T-cell (primary cell): ENCODE results near the gene OR2F2. TPM values are rescaled to one million over a fixed set of nuclear protein-coding genes. Genes with fewer than 3 reads are reported as not detected.

Source experiments
- ATAC-seq, 4 experiments: fragments of 200-7000 bp in 3 of 4; fragments of 150-1000 bp in 1 of 4; cut with Tn5 transposase; replicated peaks in 1 of 4; 1 replicate in 3 of 4; 2 replicates in 1 of 4; pipeline ENCODE4 v1.10.0; 2021; ENCODE audit warnings: moderate library complexity in 3 of 4, mild to moderate bottlenecking in 2 of 4, moderate number of reproducible peaks in 1 of 4
- CTCF ChIA-PET, 2 donors: fragments of 300-600 bp; sonication (Branson Sonifier 250); formaldehyde crosslinking; loops; one replicate each; lab custom pipeline; 2022; ENCODE audit warnings: antibody characterized with exemption in 2 of 2; lab: Charles Lee
- POLR2A ChIA-PET, 2 donors: fragments of 300-600 bp; sonication (Branson Sonifier 250); formaldehyde crosslinking; loops; one replicate each; lab custom pipeline; 2022; ENCODE audit warnings: antibody characterized with exemption in 2 of 2; lab: Charles Lee
- DNase-seq, 35 experiments: peaks; one replicate each; pipeline versions ENCODE4 v3.0.0 to v3.0.0-alpha.2; 2013 to 2023
- H3K27ac ChIP-seq: one replicate; pipeline ENCODE4 v1.5.1; 2013; ENCODE audit warnings: low read length
- H3K27me3 ChIP-seq, 2 experiments: replicated peaks in 1 of 2; 1 replicate in 1 of 2; 2 replicates in 1 of 2; pipeline versions ENCODE4 v1.6.1 to v1.7.0; 2013; ENCODE audit warnings: low read length in 1 of 2, mixed read lengths in 1 of 2; ENCODE audit not compliant: control insufficient read depth in 2 of 2, insufficient read depth in 2 of 2; ENCODE audit errors: extremely low read depth in 1 of 2
- H3K36me3 ChIP-seq, 2 donors: 1 replicate in 1 of 2; 2 replicates in 1 of 2; pipeline versions ENCODE4 v1.6.1 to v1.7.0; 2013; ENCODE audit warnings: low read length in 1 of 2; ENCODE audit not compliant: control insufficient read depth in 2 of 2, insufficient read depth in 1 of 2; ENCODE audit errors: extremely low read depth in 1 of 2
- H3K4me1 ChIP-seq, 2 experiments: 1 replicate in 1 of 2; 2 replicates in 1 of 2; pipeline versions ENCODE4 v1.6.1 to v1.7.0; 2013; ENCODE audit warnings: low read length in 2 of 2, mixed read lengths in 1 of 2; ENCODE audit not compliant: insufficient read depth in 2 of 2, control insufficient read depth in 1 of 2; ENCODE audit errors: extremely low read depth in 1 of 2
- H3K4me3 ChIP-seq, 2 donors: 1 replicate in 1 of 2; 2 replicates in 1 of 2; pipeline versions ENCODE4 v1.5.1 to v1.7.0; 2013; ENCODE audit warnings: mild to moderate bottlenecking in 2 of 2, low read length in 1 of 2, moderate library complexity in 1 of 2; ENCODE audit not compliant: control insufficient read depth in 1 of 2; ENCODE audit errors: extremely low read depth in 1 of 2
- H3K9me3 ChIP-seq: 2 replicates; pipeline ENCODE4 v1.7.0; 2013
- H3K27ac Mint-ChIP-seq, 2 donors: one replicate each; pipeline ENCODE4 v1.8.0; 2020 to 2021; ENCODE audit warnings: mild to moderate bottlenecking in 2 of 2, mixed read lengths in 2 of 2
- H3K27me3 Mint-ChIP-seq, 2 donors: one replicate each; pipeline ENCODE4 v1.8.0; 2021 to 2022; ENCODE audit warnings: mixed read lengths in 2 of 2
- H3K36me3 Mint-ChIP-seq: one replicate; pipeline ENCODE4 v1.8.0; 2021; ENCODE audit warnings: mixed read lengths
- H3K4me1 Mint-ChIP-seq, 3 donors: one replicate each; pipeline ENCODE4 v1.8.0; 2020 to 2022; ENCODE audit warnings: mixed read lengths in 3 of 3, mild to moderate bottlenecking in 1 of 3
- H3K4me3 Mint-ChIP-seq, 3 donors: one replicate each; pipeline ENCODE4 v1.8.0; 2020 to 2022; ENCODE audit warnings: mild to moderate bottlenecking in 3 of 3, mixed read lengths in 3 of 3, moderate library complexity in 3 of 3
- H3K9me3 Mint-ChIP-seq, 3 donors: one replicate each; pipeline ENCODE4 v1.8.0; 2020 to 2022; ENCODE audit warnings: mixed read lengths in 3 of 3
- WGBS: methylation state at CpG from one replicate; pipeline ENCODE4 v1.1.5; 2013; ENCODE audit warnings: missing lambda C conversion rate; ENCODE audit not compliant: insufficient coverage; 5-methylcytosine and 5-hydroxymethylcytosine counted together
- total RNA-seq, 35 experiments: library from RNA in 6 of 35; stranded (reverse) in 6 of 35; fragments of 120-200 nt in 1 of 35; gene quantifications; one replicate each; pipeline versions ENCODE4 v1.2.1 to v1.2.4 and lab custom pipeline; 2013 to 2026

Gene OR2F2
- total RNA-seq, result not detected
- not detected for total RNA-seq (2013)
- total RNA-seq (lab: John Stamatoyannopoulos, UW), result 0 reads per million in 29 experiments

GRCh38 chr7:143934526-143935325, at the start of gene OR2F2:
Gene OR2F2 (plus strand): TSS chr7:143935233. CDS start chr7:143935233, 0 bp downstream.
- WGBS, result 80% methylated on average over 1 of the region's 3 CpGs
- H3K9me3 Mint-ChIP-seq, result peaks cover 4 to 8% (median 6%) of the 10 kb centered on the region in 3 donors
- no peak for DNase-seq
- H3K4me1 Mint-ChIP-seq, result no peaks in the 10 kb centered on the region
- Histone ChIP-seq H3K27ac (no peak within 1 kb of the TSS), H3K9me3 (no peaks in the 10 kb centered on the region), H3K4me3 (no peak within 1 kb of the TSS), H3K4me1 (no peaks in the 10 kb centered on the region), H3K36me3 (no peaks in the 10 kb centered on the region), H3K27me3 (peaks cover 0 to 8% of the 10 kb centered on the region in 2 experiments)
- no peak within 1 kb of the TSS for H3K27ac Mint-ChIP-seq
- no peak for ATAC-seq
- no peaks in the 10 kb centered on the region for H3K36me3 Mint-ChIP-seq
- ChIA-PET POLR2A (interaction anchor here in 1 of 2 donors (0.6 kb wide), 1 partner anchor 9 kb away, joined by 4 read pairs; no protein-coding TSS in a partner anchor), CTCF (no interaction called here)
- H3K27me3 Mint-ChIP-seq, result peaks cover 10 to 12% of the 10 kb centered on the region in 2 donors
- H3K4me3 Mint-ChIP-seq, result no peak within 1 kb of the TSS

- Mint-ChIP-seq H3K9me3 (peaks cover 5 to 10% (median 7%) of the 10 kb centered on the region in 3 donors), H3K4me1 (peaks cover 19 to 38% (median 26%) of the 10 kb centered on the region in 3 donors), H3K36me3 (peaks cover 29% of the 10 kb centered on the region), H3K4me3 (no peak overlapping the region), H3K27ac (no peak overlapping the region), H3K27me3 (peaks cover 45 to 49% of the 10 kb centered on the region in 2 donors)
- no peaks in the 10 kb centered on the region for H3K9me3 ChIP-seq
- H3K36me3 ChIP-seq, result no peaks in the 10 kb centered on the region
- WGBS, result 100% methylated on average over 1 of the region's 3 CpGs
- H3K4me1 ChIP-seq, result peaks cover 8 to 15% of the 10 kb centered on the region in 2 experiments
- POLR2A ChIA-PET, result no interaction called here
- DNase-seq (no peak), ATAC-seq (no peak)
- no peak overlapping the region for H3K27ac ChIP-seq
- no peak overlapping the region for H3K4me3 ChIP-seq
- H3K27me3 ChIP-seq, result peaks cover 0 to 34% of the 10 kb centered on the region in 2 experiments
- CTCF ChIA-PET, result no interaction called here
Observed at GRCh38 chr7:143885951-143886350, 49.1 kb upstream of the OR2F2 start.

- POLR2A ChIA-PET, result no interaction called here
- Histone ChIP-seq H3K27me3 (peaks cover 0 to 31% of the 10 kb centered on the region in 2 experiments), H3K4me3 (no peak overlapping the region), H3K4me1 (peaks cover 8 to 15% of the 10 kb centered on the region in 2 experiments), H3K36me3 (no peaks in the 10 kb centered on the region), H3K9me3 (no peaks in the 10 kb centered on the region), H3K27ac (no peak overlapping the region)
- H3K36me3 Mint-ChIP-seq, result peaks cover 34% of the 10 kb centered on the region
- ATAC-seq (no peak), DNase-seq (no peak)
- WGBS, result 100% methylated on average over 1 of the region's 6 CpGs
- no peak overlapping the region for H3K27ac Mint-ChIP-seq
- CTCF ChIA-PET, result interaction anchor here in 1 of 2 donors (1.0 to 1.3 kb wide), 2 partner anchors 13 to 15 kb away, joined by 4 read pairs; partner anchors contain the start of gene TCAF1
- H3K4me1 Mint-ChIP-seq, result peaks cover 19 to 31% (median 26%) of the 10 kb centered on the region in 3 donors
- H3K27me3 Mint-ChIP-seq, result peaks cover 39 to 46% of the 10 kb centered on the region in 2 donors
- no peak overlapping the region for H3K4me3 Mint-ChIP-seq
- H3K9me3 Mint-ChIP-seq, result peaks cover 7 to 14% (median 9%) of the 10 kb centered on the region in 3 donors
Observed at GRCh38 chr7:143886826-143887477, 48.1 kb upstream of the OR2F2 start.

DNA sequence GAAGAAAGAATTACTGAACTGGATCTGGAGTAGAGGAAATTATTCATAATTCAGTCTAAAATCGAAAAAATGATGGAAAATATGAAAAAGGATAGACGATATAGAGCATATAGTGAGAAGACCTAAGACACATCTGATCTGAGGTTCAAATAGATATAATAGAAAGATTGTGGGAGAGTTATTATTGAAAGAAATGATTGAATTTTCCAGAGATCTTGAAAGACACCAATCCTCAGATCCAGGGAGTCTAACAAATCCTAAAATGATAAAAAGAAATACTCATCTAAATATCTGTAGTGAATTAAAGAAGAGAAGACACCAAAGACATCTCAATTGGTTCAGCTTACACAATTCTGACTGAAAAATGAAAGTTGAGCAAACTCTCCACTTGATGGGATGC, 46.0 kb upstream of the OR2F2 start:
- ChIA-PET CTCF (no interaction called here), POLR2A (no interaction called here)
- H3K27ac ChIP-seq, result no peak overlapping the region
- H3K9me3 ChIP-seq, result no peaks in the 10 kb centered on the region
- Mint-ChIP-seq H3K9me3 (peaks cover 7 to 14% (median 9%) of the 10 kb centered on the region in 3 donors), H3K27me3 (peaks cover 26 to 32% of the 10 kb centered on the region in 2 donors), H3K4me3 (no peak overlapping the region), H3K27ac (no peak overlapping the region), H3K36me3 (peaks cover 30% of the 10 kb centered on the region), H3K4me1 (peaks cover 11 to 18% (median 14%) of the 10 kb centered on the region in 3 donors)
- no peak for DNase-seq
- ATAC-seq, result no peak
- peaks cover 0 to 17% of the 10 kb centered on the region in 2 experiments for H3K27me3 ChIP-seq
- WGBS, result no CpG with 5 or more reads among the region's 2 CpGs
- no peaks in the 10 kb centered on the region for H3K36me3 ChIP-seq
- peaks cover 4 to 11% of the 10 kb centered on the region in 2 experiments for H3K4me1 ChIP-seq
- H3K4me3 ChIP-seq, result no peak overlapping the region

DNA sequence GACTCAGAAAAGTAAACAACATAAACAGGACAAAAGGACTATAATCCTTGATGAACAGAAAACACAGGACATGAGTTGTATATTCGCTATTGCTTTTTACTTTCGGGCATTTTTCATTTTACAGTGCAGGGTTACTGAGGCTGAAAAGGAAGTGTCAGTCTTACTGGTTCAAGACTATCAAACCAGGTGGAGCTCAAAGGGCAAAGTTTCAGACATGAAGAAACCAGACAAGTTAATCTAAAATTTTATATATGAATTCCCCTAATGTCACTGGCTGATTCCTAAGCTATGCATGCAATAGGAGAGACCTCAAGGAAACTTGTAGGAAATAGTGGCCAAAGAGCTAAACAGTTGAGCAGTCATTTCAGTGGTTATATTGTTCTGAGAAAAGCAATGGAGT, 44.5 kb upstream of the OR2F2 start:
- Histone ChIP-seq H3K4me3 (no peak overlapping the region), H3K36me3 (no peaks in the 10 kb centered on the region), H3K27ac (no peak overlapping the region), H3K27me3 (peaks cover 0 to 9% of the 10 kb centered on the region in 2 experiments), H3K4me1 (peaks cover 2 to 4% of the 10 kb centered on the region in 2 experiments), H3K9me3 (no peaks in the 10 kb centered on the region)
- DNase-seq (no peak), ATAC-seq (no peak)
- 100% methylated on average over 2 of the region's 2 CpGs for WGBS
- H3K36me3 Mint-ChIP-seq, result peaks cover 28% of the 10 kb centered on the region
- peaks cover 18 to 20% of the 10 kb centered on the region in 2 donors for H3K27me3 Mint-ChIP-seq
- H3K4me3 Mint-ChIP-seq, result no peak overlapping the region
- H3K27ac Mint-ChIP-seq, result no peak overlapping the region
- H3K9me3 Mint-ChIP-seq, result peaks cover 7 to 14% (median 9%) of the 10 kb centered on the region in 3 donors
- POLR2A ChIA-PET, result no interaction called here
- CTCF ChIA-PET, result no interaction called here
- peaks cover 5 to 23% (median 12%) of the 10 kb centered on the region in 3 donors for H3K4me1 Mint-ChIP-seq

- Histone ChIP-seq H3K9me3 (no peaks in the 10 kb centered on the region), H3K27ac (no peak overlapping the region), H3K4me3 (no peak overlapping the region), H3K36me3 (no peaks in the 10 kb centered on the region), H3K4me1 (no peaks in the 10 kb centered on the region), H3K27me3 (peaks cover 0 to 4% of the 10 kb centered on the region in 2 experiments)
- POLR2A ChIA-PET, result no interaction called here
- Mint-ChIP-seq H3K27me3 (peaks cover 14% of the 10 kb centered on the region in 2 donors), H3K9me3 (peaks cover 7 to 14% (median 9%) of the 10 kb centered on the region in 3 donors), H3K4me3 (no peak overlapping the region), H3K27ac (no peak overlapping the region), H3K4me1 (peaks cover 5 to 19% (median 9%) of the 10 kb centered on the region in 3 donors), H3K36me3 (peaks cover 28% of the 10 kb centered on the region)
- no CpG with 5 or more reads among the region's 2 CpGs for whole genome bisulfite sequencing
- DNase-seq (no peak), ATAC-seq (no peak)
- CTCF ChIA-PET, result interaction anchor here in 1 of 2 donors (1.1 to 1.6 kb wide), 2 partner anchors 11 to 236 kb away, joined by 6 to 8 read pairs; partner anchors contain the start of gene TCAF1
Observed at GRCh38 chr7:143891457-143891856, 43.6 kb upstream of the OR2F2 start.
